ENCODE results near the gene CELF5.

GRCh38 chr19:3292958-3293529 is 68.6 kb downstream of the CELF5 start:
- TF ChIP-seq CTCF (IDR thresholded peaks at IDR 0.05 in 2 of 3, conservative IDR thresholded peaks at IDR 0.05 in 1 of 3; ENCODE audit: control insufficient read depth in 2 of 3, extremely low read depth in 1 of 3, insufficient read depth in 1 of 3, low read depth in 3 of 3, low read length in 3 of 3) (no peak), NFIC (IDR thresholded peaks at IDR 0.05; ENCODE audit: low read depth, low read length) (no peak), ZNF592 (IDR thresholded peaks at IDR 0.05) (no peak), SREBF1 (IDR thresholded peaks at IDR 0.05; ENCODE audit: low read length) (no peak), TARDBP (IDR thresholded peaks at IDR 0.05; ENCODE audit: borderline replicate concordance) (no peak), ZNF274 (IDR thresholded peaks at IDR 0.05; ENCODE audit: insufficient read depth, insufficient read length) (no peak), POLR2A (IDR thresholded peaks at IDR 0.05; ENCODE audit: low read depth, low read length) (no peak), DPF2 (IDR thresholded peaks at IDR 0.05) (no peak), EZH2 (IDR thresholded peaks at IDR 0.05; ENCODE audit: borderline replicate concordance, control insufficient read depth, low read depth, low read length) (no peak), SP1 (IDR thresholded peaks at IDR 0.05; ENCODE audit: low read depth, low read length) (no peak), POLR2AphosphoS5 (IDR thresholded peaks at IDR 0.05; ENCODE audit: low read length) (no peak), BACH1 (IDR thresholded peaks at IDR 0.05; ENCODE audit: borderline replicate concordance) (no peak), JUND (IDR thresholded peaks at IDR 0.05; ENCODE audit: low read depth, low read length) (no peak)
